ENCODE measurements around the gene WBP2NL.
A peak's percentile ranks its signal among the peaks of the same experiment; 100 is the strongest.

WBP2NL gene

DNA sequence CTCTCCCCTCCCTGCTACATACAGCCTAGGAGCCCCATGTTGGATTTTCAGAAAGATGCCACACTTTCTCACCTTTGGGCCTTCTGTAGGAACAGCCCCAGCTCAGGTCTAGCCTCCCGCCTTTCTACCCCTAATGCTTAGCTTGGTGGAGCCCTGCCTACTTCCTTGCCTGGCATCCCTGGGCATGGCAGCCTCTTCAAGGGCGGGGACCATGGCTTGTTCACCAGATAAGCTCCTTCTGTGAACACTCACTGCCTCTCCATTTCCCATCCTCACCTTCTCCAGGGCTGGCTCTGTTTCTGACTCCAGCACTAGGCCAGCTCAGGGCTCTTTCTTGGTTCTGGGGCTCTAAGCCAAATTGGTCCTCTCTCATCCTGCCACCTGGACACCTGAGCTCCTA, 28.0 kb upstream of the WBP2NL start:
- TF ChIP-seq, protein P1, sequence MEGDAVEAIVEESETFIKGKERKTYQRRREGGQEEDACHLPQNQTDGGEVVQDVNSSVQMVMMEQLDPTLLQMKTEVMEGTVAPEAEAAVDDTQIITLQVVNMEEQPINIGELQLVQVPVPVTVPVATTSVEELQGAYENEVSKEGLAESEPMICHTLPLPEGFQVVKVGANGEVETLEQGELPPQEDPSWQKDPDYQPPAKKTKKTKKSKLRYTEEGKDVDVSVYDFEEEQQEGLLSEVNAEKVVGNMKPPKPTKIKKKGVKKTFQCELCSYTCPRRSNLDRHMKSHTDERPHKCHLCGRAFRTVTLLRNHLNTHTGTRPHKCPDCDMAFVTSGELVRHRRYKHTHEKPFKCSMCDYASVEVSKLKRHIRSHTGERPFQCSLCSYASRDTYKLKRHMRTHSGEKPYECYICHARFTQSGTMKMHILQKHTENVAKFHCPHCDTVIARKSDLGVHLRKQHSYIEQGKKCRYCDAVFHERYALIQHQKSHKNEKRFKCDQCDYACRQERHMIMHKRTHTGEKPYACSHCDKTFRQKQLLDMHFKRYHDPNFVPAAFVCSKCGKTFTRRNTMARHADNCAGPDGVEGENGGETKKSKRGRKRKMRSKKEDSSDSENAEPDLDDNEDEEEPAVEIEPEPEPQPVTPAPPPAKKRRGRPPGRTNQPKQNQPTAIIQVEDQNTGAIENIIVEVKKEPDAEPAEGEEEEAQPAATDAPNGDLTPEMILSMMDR (IDR thresholded peaks at IDR 0.05; ENCODE audit: low read depth, low read length) = no peak
- in situ Hi-C loops (cut with HindIII; ENCODE audit: low sequenced_read_pairs) = no loop called here

DNA sequence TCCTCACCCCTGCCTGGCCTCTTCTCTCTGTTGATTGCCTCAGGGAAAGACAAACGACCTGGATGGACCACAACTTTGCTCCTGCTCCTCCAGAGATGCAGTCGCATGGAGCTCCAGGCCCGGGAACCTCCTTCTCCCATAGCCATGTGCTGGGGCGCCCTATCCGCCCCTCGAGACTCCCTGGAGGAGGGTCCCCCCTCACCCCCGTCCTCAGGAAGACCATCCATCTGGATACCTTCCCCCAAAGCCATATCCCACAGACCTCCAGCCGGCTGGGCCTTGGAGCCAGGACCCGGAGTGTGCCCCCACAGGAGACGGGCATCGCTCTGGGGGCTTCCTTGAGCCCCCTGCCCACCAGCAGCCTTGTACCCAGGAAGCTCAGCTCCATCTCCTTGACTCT, 27.2 kb upstream of the WBP2NL start:
- no peak overlapping the region for H3K4me3 ChIP-seq (ENCODE audit: low read depth, low read length)
- DNase-seq (ENCODE audit: low read depth, low spot score) = no peak
- in situ Hi-C loops (cut with HindIII; ENCODE audit: low sequenced_read_pairs) = no loop called here
- TF ChIP-seq, protein P1 (IDR thresholded peaks at IDR 0.05; ENCODE audit: low read depth, low read length) = no peak

More for the DNA sequence above, 28.0 kb upstream of the WBP2NL start:
- no peak for DNase-seq (ENCODE audit: low read depth, low spot score)
- no peak overlapping the region for H3K4me3 ChIP-seq (ENCODE audit: low read depth, low read length)

DNA sequence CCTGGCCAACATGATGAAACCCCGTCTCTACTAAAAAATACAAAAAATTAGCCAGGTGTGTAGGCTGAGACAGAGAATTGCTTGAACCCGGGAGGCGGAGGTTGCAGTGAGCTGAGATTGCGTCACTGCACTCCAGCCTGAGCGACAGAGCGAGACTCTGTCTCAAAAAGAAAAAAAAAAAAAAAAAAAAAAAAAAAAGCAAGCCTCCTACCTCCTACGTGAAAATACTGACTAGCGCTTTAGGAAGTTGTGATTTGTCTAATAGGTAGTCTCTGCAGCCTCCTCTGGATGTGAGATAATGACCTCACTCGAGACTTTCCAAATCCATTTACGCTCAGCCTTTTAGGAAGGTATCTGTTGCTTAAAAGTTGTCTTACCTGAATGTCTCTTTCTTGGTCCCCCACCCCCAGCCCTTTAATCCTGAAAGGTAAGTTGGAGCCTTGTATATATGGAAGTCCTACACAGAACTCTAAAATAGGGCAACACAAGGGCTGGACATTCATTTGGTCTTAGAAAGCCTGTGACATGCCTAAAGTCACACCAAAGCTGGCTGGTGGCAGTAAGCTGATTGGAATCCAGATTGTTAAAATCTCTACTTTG, 23.8 kb upstream of the WBP2NL start:
- in situ Hi-C loops (cut with HindIII; ENCODE audit: low sequenced_read_pairs) = no loop called here
- no peak for DNase-seq (ENCODE audit: low read depth, low spot score)
- no peak overlapping the region for H3K4me3 ChIP-seq (ENCODE audit: low read depth, low read length)
- TF ChIP-seq, protein P1 (IDR thresholded peaks at IDR 0.05; ENCODE audit: low read depth, low read length) = no peak

DNA sequence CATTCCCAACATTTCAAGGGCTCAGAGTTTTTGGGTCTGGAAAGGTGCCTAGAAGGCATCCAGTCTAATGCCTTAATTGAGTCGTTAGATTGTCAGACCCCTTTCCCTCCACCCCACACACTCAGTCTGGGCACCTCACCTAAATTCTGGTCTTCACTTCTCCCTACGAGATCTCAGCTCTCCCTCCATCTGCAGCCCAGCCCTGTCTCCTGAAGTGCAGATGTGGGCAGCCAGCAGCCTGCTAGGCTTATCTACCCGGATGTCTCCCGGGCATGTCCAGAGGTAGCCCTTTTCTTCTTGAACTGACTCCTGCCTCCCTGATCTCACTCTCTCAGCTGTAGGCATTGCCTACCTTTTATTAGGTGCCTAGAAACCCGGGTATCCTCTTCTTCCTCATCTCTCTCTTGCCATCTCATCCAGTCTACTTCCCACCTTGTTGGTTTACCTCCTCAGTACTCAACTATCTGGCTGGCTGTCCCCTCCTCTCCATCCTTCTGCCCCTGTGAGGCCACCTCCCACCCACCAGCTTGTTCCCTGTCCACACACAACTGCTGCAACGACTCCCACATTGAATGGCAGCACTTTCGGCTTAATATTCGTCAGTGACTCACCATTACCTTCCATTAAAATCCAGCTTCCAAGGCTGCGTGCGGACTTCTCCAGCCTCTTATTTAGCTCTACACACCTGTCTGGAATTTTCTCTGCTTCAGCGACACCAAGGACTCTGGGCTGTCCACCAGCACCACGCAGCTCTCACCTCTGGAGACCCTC, 23.1 kb upstream of the WBP2NL start:
- no peak overlapping the region for H3K4me3 ChIP-seq (ENCODE audit: low read depth, low read length)

DNA sequence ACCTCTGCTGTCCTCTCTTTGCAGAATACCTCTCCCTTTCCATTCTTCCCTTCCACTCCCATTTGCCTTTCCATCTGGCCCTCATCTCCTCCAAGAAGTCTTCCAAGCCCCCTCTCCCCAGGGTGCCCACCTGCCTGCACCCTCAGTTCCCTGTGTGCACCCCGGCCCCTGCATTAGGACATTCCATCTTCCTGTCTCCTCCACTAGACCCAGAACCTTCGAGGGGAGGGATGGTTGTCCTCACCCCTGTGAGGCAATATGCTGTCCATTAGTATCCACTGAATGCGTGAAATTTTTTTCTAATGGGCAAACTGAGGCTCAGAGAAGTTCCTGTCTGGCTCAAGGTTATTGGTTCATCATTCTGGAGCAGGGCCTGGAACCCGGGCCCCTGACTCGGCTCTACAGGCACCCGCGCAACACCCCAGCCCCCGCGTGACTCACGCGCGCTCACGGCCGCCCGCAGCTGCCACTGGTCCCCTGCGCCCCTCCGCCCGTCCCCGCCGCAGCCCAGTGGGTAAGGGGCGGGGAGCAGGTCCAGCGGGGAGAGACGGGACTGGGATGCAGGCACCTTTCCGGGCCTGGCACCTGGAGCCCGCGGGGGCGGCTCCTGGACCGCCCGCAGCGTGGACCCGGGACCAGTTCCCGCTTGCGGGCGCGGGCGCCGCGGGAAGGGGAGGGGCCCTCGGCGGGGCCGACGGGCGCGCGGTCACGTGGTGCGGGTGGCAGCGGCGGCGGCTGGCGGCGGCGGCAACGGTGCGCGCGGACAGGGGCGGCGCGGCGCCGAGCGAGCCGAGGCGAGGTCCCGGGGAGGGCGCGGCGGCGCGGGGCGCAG, 22.3 kb upstream of the WBP2NL start:
- H3K4me3 ChIP-seq (ENCODE audit: low read depth, low read length) = peak overlapping the region; percentile 15
- DNase-seq (ENCODE audit: low read depth, low spot score) = no peak
- TF ChIP-seq, protein P1 (IDR thresholded peaks at IDR 0.05; ENCODE audit: low read depth, low read length) = no peak
- in situ Hi-C loops (cut with HindIII; ENCODE audit: low sequenced_read_pairs) = no loop called here

More for the DNA sequence above, 23.1 kb upstream of the WBP2NL start:
- TF ChIP-seq, protein P1 (IDR thresholded peaks at IDR 0.05; ENCODE audit: low read depth, low read length) = no peak
- in situ Hi-C loops (cut with HindIII; ENCODE audit: low sequenced_read_pairs) = no loop called here
- no peak for DNase-seq (ENCODE audit: low read depth, low spot score)

DNA sequence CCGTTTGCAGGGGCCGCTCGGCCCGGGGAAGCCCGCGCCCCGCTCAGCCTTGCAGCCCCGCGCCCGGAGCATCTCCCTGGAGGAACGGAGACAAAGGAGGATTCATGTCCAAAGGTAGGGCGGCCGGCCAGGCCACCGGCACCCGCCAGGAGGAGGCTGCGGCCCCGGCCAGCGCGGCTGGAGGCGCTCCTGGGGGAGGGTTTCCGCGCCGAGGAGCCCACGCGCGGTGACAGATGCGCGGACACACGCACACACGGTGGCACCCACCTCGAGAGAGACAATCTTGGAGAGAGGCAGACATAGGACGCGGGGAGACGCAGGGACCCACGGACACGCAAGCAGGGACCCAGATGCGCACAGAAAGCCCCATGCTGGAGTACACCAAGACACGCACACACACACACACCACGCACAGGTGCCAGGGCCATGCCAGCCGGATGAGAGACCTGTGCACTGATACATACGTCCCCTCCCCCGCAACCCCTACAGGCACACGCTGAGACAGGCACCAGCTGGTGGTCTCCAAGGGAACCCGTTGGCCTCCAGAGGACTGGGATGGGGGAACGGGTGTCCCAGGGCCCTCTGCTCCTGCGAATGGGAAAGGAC, 21.5 kb upstream of the WBP2NL start:
- TF ChIP-seq, protein P1 (IDR thresholded peaks at IDR 0.05; ENCODE audit: low read depth, low read length) = no peak
- no peak overlapping the region for H3K4me3 ChIP-seq (ENCODE audit: low read depth, low read length)

More for the DNA sequence above, 21.5 kb upstream of the WBP2NL start:
- DNase-seq (ENCODE audit: low read depth, low spot score) = no peak
- in situ Hi-C loops (cut with HindIII; ENCODE audit: low sequenced_read_pairs) = no loop called here

All from astrocyte of the spinal cord (primary cell).